ENCODE measurements around the gene KNSTRN. TPM values are rescaled to one million over a fixed set of nuclear protein-coding genes. Genes with fewer than 3 reads are reported as not detected.
A peak's percentile ranks its signal among the peaks of the same experiment; 100 is the strongest.

Gene KNSTRN
- total RNA-seq, 1 experiment from 2014 or later = 115 TPM

DNA sequence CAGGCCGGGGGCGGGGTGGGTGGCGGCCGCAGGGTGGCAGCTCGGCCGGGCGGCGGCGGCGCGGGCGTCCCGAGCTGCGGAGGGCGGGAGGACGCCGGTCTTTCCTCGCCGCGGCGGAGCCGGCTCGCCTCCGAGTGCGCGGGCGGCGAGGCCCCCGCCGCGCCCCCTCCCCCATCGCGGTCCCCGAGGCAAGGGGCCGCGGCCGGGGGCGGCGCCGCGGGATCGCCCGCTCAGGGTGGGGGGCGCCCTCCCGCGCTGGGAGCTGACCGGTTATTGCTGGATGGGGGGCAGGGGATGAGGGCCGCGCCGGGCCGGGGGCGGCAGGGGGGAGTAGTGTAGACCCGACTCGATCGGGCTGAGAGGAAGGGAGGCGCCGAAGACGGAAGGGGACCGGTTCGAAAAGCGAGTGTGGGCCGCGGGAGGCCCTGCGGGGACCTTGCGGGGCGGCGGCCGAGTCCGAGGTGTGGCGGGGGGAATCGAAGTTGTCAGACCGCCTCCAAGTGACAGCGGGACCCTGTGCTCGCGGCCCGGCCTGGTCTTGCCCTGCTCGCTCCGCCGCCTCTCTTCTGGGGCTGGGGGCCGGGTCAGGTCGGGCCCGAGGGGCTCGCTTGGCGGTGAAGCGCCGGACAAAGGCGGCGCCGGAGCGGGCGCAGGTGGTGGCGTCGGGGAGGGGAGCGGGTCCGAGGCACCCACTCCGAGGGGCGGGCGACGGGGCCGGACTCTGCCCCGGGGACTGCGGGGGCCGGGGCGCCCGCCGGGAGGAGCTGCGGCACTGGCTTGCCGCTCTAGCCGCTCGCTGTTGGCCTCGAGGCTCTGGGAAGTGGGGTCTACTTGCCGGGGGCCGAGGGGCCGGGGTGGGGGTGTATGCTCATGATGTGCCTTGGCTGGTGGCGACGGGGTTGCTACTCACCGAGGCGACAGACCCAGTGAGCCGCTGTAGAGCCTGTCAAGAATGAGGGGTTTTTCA lies 59.3 kb downstream of the KNSTRN start:
- intact Hi-C loops (cut with micrococcal nuclease; ENCODE audit: unreplicated experiment) = no loop called here
- peak overlapping the region; percentile 50 for H3K27ac ChIP-seq (ENCODE audit: low read depth, low read length, poor library complexity, severe bottlenecking)
- H3K36me3 ChIP-seq (ENCODE audit: insufficient read depth, low read length, poor library complexity, severe bottlenecking) = no peaks in the 10 kb centered on the region
- POLR2A ChIA-PET (ENCODE audit: low non-redundant PET) = no interaction called here
- no peak for TF ChIP-seq EZH2 (IDR thresholded peaks at IDR 0.05; ENCODE audit: borderline replicate concordance, low read depth, low read length, poor library complexity, severe bottlenecking)
- no peak for TF ChIP-seq CTCF (conservative IDR thresholded peaks at IDR 0.05; ENCODE audit: low read depth, low read length)
- H3K4me1 ChIP-seq (ENCODE audit: insufficient read depth, low read length, poor library complexity, severe bottlenecking) = peaks cover 22% of the 10 kb centered on the region
- H3K27me3 ChIP-seq (replicated peaks; ENCODE audit: insufficient read depth, low read depth, low read length, poor library complexity) = no peaks in the 10 kb centered on the region
- no peak for DNase-seq (ENCODE audit: low spot score)
- H3K9me3 ChIP-seq (ENCODE audit: low read depth, low read length, poor library complexity, severe bottlenecking) = no peaks in the 10 kb centered on the region
- peak overlapping the region; percentile 89 for H3K4me3 ChIP-seq (ENCODE audit: low read depth, low read length, poor library complexity, severe bottlenecking)
- BruUV-seq (replicated peaks) = no TSS peak
- CTCF ChIA-PET = no interaction called here

GRCh38 chr15:40443255-40443654 lies 60.7 kb downstream of the KNSTRN start:
- H3K27ac ChIP-seq (ENCODE audit: low read depth, low read length, poor library complexity, severe bottlenecking) = no peak overlapping the region
- intact Hi-C loops (cut with micrococcal nuclease; ENCODE audit: unreplicated experiment) = no loop called here
- DNase-seq (ENCODE audit: low spot score) = no peak
- H3K36me3 ChIP-seq (ENCODE audit: insufficient read depth, low read length, poor library complexity, severe bottlenecking) = no peaks in the 10 kb centered on the region
- no peaks in the 10 kb centered on the region for H3K9me3 ChIP-seq (ENCODE audit: low read depth, low read length, poor library complexity, severe bottlenecking)
- H3K4me1 ChIP-seq (ENCODE audit: insufficient read depth, low read length, poor library complexity, severe bottlenecking) = peaks cover 16% of the 10 kb centered on the region
- ChIA-PET POLR2A (ENCODE audit: low non-redundant PET) (interaction anchor here (0.5 kb wide), 1 partner anchor 26 kb away, joined by 4 read pairs; no protein-coding TSS in a partner anchor), CTCF (no interaction called here)
- TF ChIP-seq CTCF (conservative IDR thresholded peaks at IDR 0.05; ENCODE audit: low read depth, low read length) = no peak
- TF ChIP-seq EZH2 (IDR thresholded peaks at IDR 0.05; ENCODE audit: borderline replicate concordance, low read depth, low read length, poor library complexity, severe bottlenecking) = no peak
- H3K27me3 ChIP-seq (replicated peaks; ENCODE audit: insufficient read depth, low read depth, low read length, poor library complexity) = no peaks in the 10 kb centered on the region
- no TSS peak for BruUV-seq (replicated peaks)
- H3K4me3 ChIP-seq (ENCODE audit: low read depth, low read length, poor library complexity, severe bottlenecking) = no peak overlapping the region

DNA sequence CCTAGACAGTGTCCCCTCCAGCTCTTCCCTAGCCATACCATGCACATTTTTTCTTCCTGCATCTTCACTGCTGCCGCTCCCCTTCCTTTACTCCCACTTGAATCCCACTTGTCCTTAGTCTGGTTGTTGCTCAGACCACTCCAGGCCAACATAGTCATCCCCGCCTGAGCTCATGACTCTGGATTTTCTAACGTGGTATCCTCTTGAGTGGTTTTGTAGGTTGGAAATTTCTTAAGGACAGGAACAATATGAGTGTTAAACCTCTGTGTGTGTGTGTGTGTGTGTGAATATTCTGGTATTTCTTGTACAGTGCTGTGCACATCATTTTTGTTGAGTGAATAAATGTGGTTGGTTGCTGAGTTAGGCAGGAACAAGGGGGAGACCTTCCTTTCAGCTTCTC lies 61.3 kb downstream of the KNSTRN start:
- BruUV-seq (replicated peaks) = no TSS peak
- no peak for DNase-seq (ENCODE audit: low spot score)
- CTCF ChIA-PET = no interaction called here
- Histone ChIP-seq H3K27ac (ENCODE audit: low read depth, low read length, poor library complexity, severe bottlenecking) (no peak overlapping the region), H3K4me3 (ENCODE audit: low read depth, low read length, poor library complexity, severe bottlenecking) (no peak overlapping the region), H3K36me3 (ENCODE audit: insufficient read depth, low read length, poor library complexity, severe bottlenecking) (no peaks in the 10 kb centered on the region), H3K9me3 (ENCODE audit: low read depth, low read length, poor library complexity, severe bottlenecking) (no peaks in the 10 kb centered on the region), H3K27me3 (replicated peaks; ENCODE audit: insufficient read depth, low read depth, low read length, poor library complexity) (no peaks in the 10 kb centered on the region), H3K4me1 (ENCODE audit: insufficient read depth, low read length, poor library complexity, severe bottlenecking) (peaks cover 16% of the 10 kb centered on the region)
- POLR2A ChIA-PET (ENCODE audit: low non-redundant PET) = no interaction called here
- TF ChIP-seq EZH2 (IDR thresholded peaks at IDR 0.05; ENCODE audit: borderline replicate concordance, low read depth, low read length, poor library complexity, severe bottlenecking) = no peak
- TF ChIP-seq CTCF (conservative IDR thresholded peaks at IDR 0.05; ENCODE audit: low read depth, low read length) = no peak
- intact Hi-C loops (cut with micrococcal nuclease; ENCODE audit: unreplicated experiment) = no loop called here

Other genes starting within 250 kb of the KNSTRN start
- 190 and 196 TPM in 2 replicates for gene BUB1B, start 221.7 kb upstream of the KNSTRN start, total RNA-seq (2021)
- gene PAK6, start 143.7 kb upstream of the KNSTRN start, total RNA-seq (2021) = 0.84 and 1.5 TPM in 2 replicates
- gene ANKRD63, start 99.7 kb upstream of the KNSTRN start, total RNA-seq (2021) = 2.5 TPM in 2 replicates
- 5.6 and 6.6 TPM in 2 replicates for gene PLCB2, start 74.8 kb upstream of the KNSTRN start, total RNA-seq (2021)
- 14.5 and 15.6 TPM in 2 replicates for gene INAFM2, start 59.0 kb upstream of the KNSTRN start, total RNA-seq (2021)
- gene CCDC9B, start 41.8 kb upstream of the KNSTRN start, total RNA-seq (2021) = 8.6 and 8.9 TPM in 2 replicates
- gene PHGR1, start 31.7 kb upstream of the KNSTRN start, total RNA-seq (2021) = not detected in 2 replicates
- 0.62 and 1.3 TPM in 2 replicates for gene DISP2, start 24.5 kb upstream of the KNSTRN start, total RNA-seq (2021)
- gene IVD, start 23.1 kb downstream of the KNSTRN start, total RNA-seq (2021) = 51.8 and 62.0 TPM in 2 replicates
- gene BAHD1, start 58.2 kb downstream of the KNSTRN start, total RNA-seq (2021) = 32.7 and 33.5 TPM in 2 replicates
- 14.3 and 17.6 TPM in 2 replicates for gene CHST14, start 88.3 kb downstream of the KNSTRN start, total RNA-seq (2021)
- gene CCDC32, start 182.3 kb downstream of the KNSTRN start, total RNA-seq (2021) = 10.4 and 11.7 TPM in 2 replicates
- gene RPUSD2, start 186.6 kb downstream of the KNSTRN start, total RNA-seq (2021) = 17.0 and 18.1 TPM in 2 replicates
- 36.7 and 40.3 TPM in 2 replicates for gene KNL1, start 211.5 kb downstream of the KNSTRN start, total RNA-seq (2021)